Right lung (tissue), 10 donors: Measurements from ENCODE around the gene ERLEC1. TPM values are rescaled to one million over a fixed set of nuclear protein-coding genes. Genes with fewer than 3 reads are reported as not detected.
"Not testable (repeated sequence)": the region's sequence is repeated elsewhere in the genome, so short reads cannot be mapped to it uniquely, and the experiment has no call there.

Experiments
- DNase-seq, 2 donors: peaks; one replicate each; pipeline ENCODE4 v3.0.0-alpha.2; 2013
- long read RNA-seq, 8 donors: transcript quantifications; one replicate each; lab custom pipeline, GENCODE V29; 2026
- polyA plus RNA-seq, 5 donors: library from polyadenylated mRNA; unstranded; fragments of 120-200 nt; gene quantifications; one replicate each; pipeline versions ENCODE4 v1.2.1 to v1.2.3, GENCODE V29; 2013; ENCODE audit warnings: inconsistent platforms in 1 of 5, low replicate concordance in 1 of 5; ENCODE audit not compliant: insufficient read length in 5 of 5, insufficient read depth in 1 of 5

Gene ERLEC1
- polyA plus RNA-seq: 10 to 100 TPM; 56.4 to 62.5 (median 61.3) TPM
- long read RNA-seq, donor 1, transcript ERLEC1-201 (14 exons, 2,433 nt): major isoform, 17 of 43 reads
- long read RNA-seq, donor 1, partial matches to known transcripts: 22 of 43 reads
- long read RNA-seq, donor 1, other reads (novel, unspliced or antisense): 0 of 43 reads
- long read RNA-seq, donor 2, transcript ERLEC1-201 (14 exons, 2,433 nt): major isoform, 10 of 20 reads
- long read RNA-seq, donor 2, partial matches to known transcripts: 6 of 20 reads
- long read RNA-seq, donor 2, other reads (novel, unspliced or antisense): 0 of 20 reads
- long read RNA-seq, donor 3, transcript ERLEC1-201 (14 exons, 2,433 nt): major isoform, 14 of 21 reads
- long read RNA-seq, donor 3, partial matches to known transcripts: 5 of 21 reads
- long read RNA-seq, donor 3, other reads (novel, unspliced or antisense): 0 of 21 reads
- long read RNA-seq, donor 4, transcript ERLEC1-201 (14 exons, 2,433 nt): major isoform, 7 of 17 reads
- long read RNA-seq, donor 4, partial matches to known transcripts: 7 of 17 reads
- long read RNA-seq, donor 4, other reads (novel, unspliced or antisense): 0 of 17 reads
- long read RNA-seq, donor 5, transcript ERLEC1-201 (14 exons, 2,433 nt): major isoform, 11 of 48 reads
- long read RNA-seq, donor 5, partial matches to known transcripts: 32 of 48 reads
- long read RNA-seq, donor 5, other reads (novel, unspliced or antisense): 0 of 48 reads
- long read RNA-seq, donor 6, transcript ERLEC1-201 (14 exons, 2,433 nt): major isoform, 12 of 29 reads
- long read RNA-seq, donor 6, partial matches to known transcripts: 11 of 29 reads
- long read RNA-seq, donor 6, other reads (novel, unspliced or antisense): 0 of 29 reads
- long read RNA-seq, donor 7, transcript ERLEC1-201 (14 exons, 2,433 nt): major isoform, 9 of 22 reads
- long read RNA-seq, donor 7, transcript ERLEC1-202 (13 exons, 2,271 nt): minor isoform, 7 of 22 reads
- long read RNA-seq, donor 7, partial matches to known transcripts: 6 of 22 reads
- long read RNA-seq, donor 7, other reads (novel, unspliced or antisense): 0 of 22 reads
- long read RNA-seq, donor 8, partial matches to known transcripts: 0 of 5 reads
- long read RNA-seq, donor 8, other reads (novel, unspliced or antisense): 0 of 5 reads

- peak; percentile 91 for DNase-seq
Measured at GRCh38 chr2:53786705-53787613, at the start of gene ERLEC1, which contains the start of gene ASB3. TSS of gene ERLEC1 (plus strand) at chr2:53787044. CDS start at chr2:53787211, 167 bp downstream. TSS of gene ASB3 (minus strand) at chr2:53786953. CDS start at chr2:53765572, 21,381 bp downstream.

- DNase-seq: no peak
Measured at GRCh38 chr2:53737091-53737490, 49.8 kb upstream of the ERLEC1 start.

GRCh38 chr2:53739032-53739431 lies 47.8 kb upstream of the ERLEC1 start:
- no peak for DNase-seq

- peak in 1 of 2 donors; percentile 14 for DNase-seq
Measured at GRCh38 chr2:53740170-53740569, 46.7 kb upstream of the ERLEC1 start.

- DNase-seq: no peak
Measured at GRCh38 chr2:53744395-53745065, 42.3 kb upstream of the ERLEC1 start.

- DNase-seq: no peak
Measured at GRCh38 chr2:53750041-53750768, 36.6 kb upstream of the ERLEC1 start.

GRCh38 chr2:53751728-53752127 lies 35.1 kb upstream of the ERLEC1 start:
- DNase-seq: no peak

GRCh38 chr2:53752385-53752784 lies 34.5 kb upstream of the ERLEC1 start:
- DNase-seq: no peak

GRCh38 chr2:53753041-53753440 lies 33.8 kb upstream of the ERLEC1 start:
- no peak for DNase-seq

GRCh38 chr2:53755121-53755520 lies 31.7 kb upstream of the ERLEC1 start:
- no peak for DNase-seq

GRCh38 chr2:53756644-53757043 lies 30.2 kb upstream of the ERLEC1 start:
- no peak for DNase-seq

- DNase-seq: not testable (repeated sequence)
Measured at GRCh38 chr2:53757206-53757605, 29.6 kb upstream of the ERLEC1 start.

GRCh38 chr2:53765767-53766166 lies 21.1 kb upstream of the ERLEC1 start:
- DNase-seq: no peak

GRCh38 chr2:53767405-53768241 lies 19.2 kb upstream of the ERLEC1 start, which contains the start of gene CHAC2:
TSS of gene CHAC2 (plus strand) at chr2:53767804. CDS start at chr2:53767887, 83 bp downstream.
- DNase-seq: peak; percentile 80 to 82

- DNase-seq: no peak
Measured at GRCh38 chr2:53768242-53768542, 18.7 kb upstream of the ERLEC1 start.

- DNase-seq: no peak
Measured at GRCh38 chr2:53769318-53769945, 17.4 kb upstream of the ERLEC1 start.

- no peak for DNase-seq
Measured at GRCh38 chr2:53770264-53770663, 16.6 kb upstream of the ERLEC1 start.

GRCh38 chr2:53777134-53777533 lies 9.7 kb upstream of the ERLEC1 start:
- no peak for DNase-seq
